GM12801 (cell line): ENCODE measurements around the gene EFCAB12.

Experiments used
- CTCF ChIP-seq: IDR thresholded peaks from one replicate; pipeline ENCODE4 v1.5.1; 2011; ENCODE audit warnings: control low read depth; ENCODE audit not compliant: insufficient read length; ENCODE audit errors: extremely low read depth

EFCAB12 gene

GRCh38 chr3:129399145-129399894 is 29.1 kb downstream of the EFCAB12 start:
- peak; percentile 56 for TF ChIP-seq CTCF

GRCh38 chr3:129398803-129399144 is 29.7 kb downstream of the EFCAB12 start:
- TF ChIP-seq CTCF: no peak

- TF ChIP-seq CTCF: no peak
Observed at GRCh38 chr3:129393271-129393670, 35.2 kb downstream of the EFCAB12 start.

- TF ChIP-seq CTCF: no peak
Observed at GRCh38 chr3:129389572-129389937, 38.9 kb downstream of the EFCAB12 start.

- TF ChIP-seq CTCF: no peak
Observed at GRCh38 chr3:129387487-129387886, 40.9 kb downstream of the EFCAB12 start.

- TF ChIP-seq CTCF: no peak
Observed at GRCh38 chr3:129386984-129387383, 41.5 kb downstream of the EFCAB12 start.

GRCh38 chr3:129384594-129385323 is 43.7 kb downstream of the EFCAB12 start:
- TF ChIP-seq CTCF: no peak
